Sigmoid colon (tissue), 7 donors: ENCODE measurements around the gene RAET1L. TPM values are rescaled to one million over a fixed set of nuclear protein-coding genes. Genes with fewer than 3 reads are reported as not detected.
"Not testable (repeated sequence)": the region's sequence is repeated elsewhere in the genome, so short reads cannot be mapped to it uniquely, and the experiment has no call there.

ENCODE experiments used
- DNase-seq: peaks from one replicate; pipeline ENCODE4 v3.0.0-alpha.2; 2019
- H3K27ac ChIP-seq, 4 donors: fragments of 200-600 bp; sonication (generic); one replicate each; pipeline ENCODE4 v1.5.1; 2016 to 2019; ENCODE audit warnings: mild to moderate bottlenecking in 1 of 4
- H3K27me3 ChIP-seq, 3 donors: fragments of 200-600 bp; sonication (generic); one replicate each; pipeline ENCODE4 v1.5.1; 2019; ENCODE audit warnings: mild to moderate bottlenecking in 1 of 3
- H3K36me3 ChIP-seq, 4 donors: fragments of 200-600 bp; sonication (generic); one replicate each; pipeline ENCODE4 v1.5.1; 2016 to 2019
- H3K4me1 ChIP-seq, 4 donors: fragments of 200-600 bp; sonication (generic); one replicate each; pipeline ENCODE4 v1.5.1; 2017 to 2019
- H3K4me3 ChIP-seq, 4 donors: fragments of 200-600 bp; sonication (generic); one replicate each; pipeline ENCODE4 v1.5.1; 2017 to 2019; ENCODE audit warnings: mild to moderate bottlenecking in 2 of 4, moderate library complexity in 1 of 4
- H3K9me3 ChIP-seq, 4 donors: fragments of 200-600 bp in 3 of 4; sonication (generic) in 3 of 4; one replicate each; pipeline versions ENCODE4 v1.5.1 to v1.6.1; 2013 to 2019
- EP300 ChIP-seq, 4 donors: sonication (generic); formaldehyde crosslinking; IDR thresholded peaks; one replicate each; pipeline ENCODE4 v1.6.1; 2017; ENCODE audit warnings: antibody characterized with exemption in 4 of 4
- POLR2A ChIP-seq, 2 donors: fragments of 450-650 bp; IDR thresholded peaks; one replicate each; pipeline ENCODE4 v1.6.1; 2016; ENCODE audit warnings: antibody characterized with exemption in 2 of 2, mild to moderate bottlenecking in 2 of 2, moderate library complexity in 2 of 2
- POLR2AphosphoS5 ChIP-seq, 4 donors: sonication (generic); formaldehyde crosslinking; IDR thresholded peaks; one replicate each; pipeline ENCODE4 v1.6.1; 2017; ENCODE audit warnings: antibody characterized with exemption in 4 of 4
- WGBS, 2 donors: extraction: QIAGEN DNeasy Blood & Tissue Kit; methylation state at CpG; one replicate each; pipeline ENCODE4 v1.1.7; 2013; 5-methylcytosine and 5-hydroxymethylcytosine counted together
- intact Hi-C: fragments of 100-400 bp; cut with DNase I; formaldehyde crosslinking; loops from one replicate; pipeline ENCODE4 v1.15.1; 2023
- polyA plus RNA-seq, 3 donors: library from polyadenylated mRNA; stranded (reverse); fragments of 200-250 nt; gene quantifications; one replicate each; pipeline ENCODE4 v1.2.3, GENCODE V29; 2013
- total RNA-seq, 4 donors: library from RNA; depleted of rRNA; stranded (reverse); fragments of >200 nt; gene quantifications; one replicate each; pipeline ENCODE4 v1.1.0, GENCODE V29; 2016
- TF ChIP-seq, protein P1 (sequence below), 4 experiments: fragments of 450-650 bp in 3 of 4; fragments of 200-600 bp in 1 of 4; IDR thresholded peaks; one replicate each; pipeline ENCODE4 v1.5.1; 2016 to 2019; ENCODE audit warnings: antibody characterized with exemption in 4 of 4, mild to moderate bottlenecking in 3 of 4, moderate library complexity in 2 of 4
- donor health status: healthy with polysubstance abuse.
- donor health status: Bipolar disorder and iron deficiency.
- donor health status: healthy.

The RAET1L gene
- total and polyA plus RNA-seq, 7 donors = not detected

DNA sequence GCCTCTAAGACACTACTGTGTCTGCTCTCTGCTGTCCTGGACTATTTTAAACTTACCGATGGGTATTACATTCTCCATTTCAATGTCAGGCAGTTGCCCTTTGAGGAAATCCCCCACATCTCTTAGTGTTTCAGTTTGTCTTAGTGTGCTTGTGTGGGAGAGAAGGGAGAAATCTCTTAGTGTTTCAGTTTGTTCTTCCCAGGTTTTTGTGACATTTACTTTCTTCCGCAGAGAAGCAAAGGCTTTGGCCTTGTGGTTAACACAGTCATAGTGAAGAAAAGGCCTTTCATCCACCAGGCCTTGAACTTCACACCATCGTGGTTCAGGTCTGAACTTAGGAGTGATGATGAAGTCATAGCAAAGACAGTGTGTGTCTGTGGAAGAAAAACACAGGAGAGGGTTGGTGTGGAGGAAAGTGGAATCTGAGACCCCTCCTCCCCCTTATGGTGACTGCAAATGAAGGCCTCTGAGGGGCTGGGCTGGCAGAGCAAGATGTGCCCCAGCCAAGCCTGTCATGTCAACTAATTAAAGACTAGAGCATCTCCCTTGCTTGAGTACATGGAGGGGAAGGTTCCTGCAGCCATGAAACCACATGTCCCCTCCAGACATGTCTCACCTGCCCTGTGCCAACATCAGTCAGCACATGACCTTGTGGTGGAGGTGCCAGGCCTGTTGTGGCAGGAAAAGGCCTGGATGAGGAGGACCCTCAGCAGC lies 23.9 kb downstream of the RAET1L start:
- Histone ChIP-seq H3K27ac (no peak overlapping the region), H3K4me1 (peaks cover 0 to 17% (median 15%) of the 10 kb centered on the region in 4 donors), H3K36me3 (no peaks in the 10 kb centered on the region), H3K27me3 (peaks cover 3 to 91% (median 65%) of the 10 kb centered on the region in 3 donors), H3K9me3 (no peaks in the 10 kb centered on the region), H3K4me3 (no peak overlapping the region)
- no peak for TF ChIP-seq POLR2AphosphoS5 (IDR thresholded peaks at IDR 0.05)
- TF ChIP-seq EP300 (IDR thresholded peaks at IDR 0.05) = no peak
- TF ChIP-seq, protein P1, sequence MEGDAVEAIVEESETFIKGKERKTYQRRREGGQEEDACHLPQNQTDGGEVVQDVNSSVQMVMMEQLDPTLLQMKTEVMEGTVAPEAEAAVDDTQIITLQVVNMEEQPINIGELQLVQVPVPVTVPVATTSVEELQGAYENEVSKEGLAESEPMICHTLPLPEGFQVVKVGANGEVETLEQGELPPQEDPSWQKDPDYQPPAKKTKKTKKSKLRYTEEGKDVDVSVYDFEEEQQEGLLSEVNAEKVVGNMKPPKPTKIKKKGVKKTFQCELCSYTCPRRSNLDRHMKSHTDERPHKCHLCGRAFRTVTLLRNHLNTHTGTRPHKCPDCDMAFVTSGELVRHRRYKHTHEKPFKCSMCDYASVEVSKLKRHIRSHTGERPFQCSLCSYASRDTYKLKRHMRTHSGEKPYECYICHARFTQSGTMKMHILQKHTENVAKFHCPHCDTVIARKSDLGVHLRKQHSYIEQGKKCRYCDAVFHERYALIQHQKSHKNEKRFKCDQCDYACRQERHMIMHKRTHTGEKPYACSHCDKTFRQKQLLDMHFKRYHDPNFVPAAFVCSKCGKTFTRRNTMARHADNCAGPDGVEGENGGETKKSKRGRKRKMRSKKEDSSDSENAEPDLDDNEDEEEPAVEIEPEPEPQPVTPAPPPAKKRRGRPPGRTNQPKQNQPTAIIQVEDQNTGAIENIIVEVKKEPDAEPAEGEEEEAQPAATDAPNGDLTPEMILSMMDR (IDR thresholded peaks at IDR 0.05) = no peak
- no peak for TF ChIP-seq POLR2A (IDR thresholded peaks at IDR 0.05)
- no peak for DNase-seq
- intact Hi-C loops = no loop called here
- 63 to 83% methylated on average over 3 of the region's 3 CpGs for WGBS, 2 donors

DNA sequence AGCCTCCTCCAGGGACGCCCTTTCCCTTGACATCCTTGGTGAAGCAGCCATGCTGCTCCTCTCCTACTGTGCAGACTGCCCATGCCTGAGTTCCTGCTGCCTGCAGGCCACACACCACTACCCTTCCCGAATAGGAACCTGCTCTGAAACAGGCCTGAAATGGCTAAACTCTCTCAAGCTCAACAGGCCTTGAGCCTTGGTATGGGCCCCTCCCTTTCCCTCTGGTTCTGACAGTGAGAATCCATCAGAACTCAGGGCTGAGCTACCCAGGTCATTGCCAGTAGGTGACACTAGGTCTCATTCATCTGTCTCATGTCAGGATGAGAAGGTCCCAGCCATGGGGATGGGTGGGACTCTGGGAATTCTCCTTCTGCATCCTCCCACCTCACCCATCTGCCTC lies 25.7 kb downstream of the RAET1L start:
- intact Hi-C loops = no loop called here
- Histone ChIP-seq H3K4me1 (peaks cover 0 to 6% (median 4%) of the 10 kb centered on the region in 4 donors), H3K27me3 (peaks cover 18 to 91% (median 83%) of the 10 kb centered on the region in 3 donors), H3K36me3 (no peaks in the 10 kb centered on the region), H3K4me3 (no peak overlapping the region), H3K27ac (no peak overlapping the region), H3K9me3 (no peaks in the 10 kb centered on the region)
- no peak for TF ChIP-seq POLR2A (IDR thresholded peaks at IDR 0.05)
- WGBS, 2 donors = 74 to 96% methylated on average over 2 of the region's 2 CpGs
- no peak for DNase-seq

DNA sequence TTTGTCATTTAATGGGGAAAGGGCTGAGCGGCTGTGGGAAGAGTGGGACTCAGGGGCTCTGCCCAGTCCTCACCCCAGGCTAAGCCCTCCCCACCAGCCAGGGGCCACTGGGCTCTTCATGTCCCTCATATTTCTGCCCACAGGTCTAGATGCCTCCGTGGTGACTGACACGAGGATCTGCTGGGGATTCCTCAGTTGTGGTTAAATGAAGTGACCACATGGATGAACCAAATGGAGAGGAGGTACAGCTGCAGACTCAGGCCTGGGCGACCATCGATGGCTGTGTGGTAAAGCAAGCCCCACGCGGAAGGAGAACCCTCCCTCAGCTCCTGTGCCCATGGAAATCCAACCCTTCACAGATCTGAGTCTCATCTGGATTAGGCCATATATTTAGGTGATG lies 29.4 kb downstream of the RAET1L start:
- DNase-seq = no peak
- Histone ChIP-seq H3K36me3 (no peaks in the 10 kb centered on the region), H3K4me1 (peaks cover 0 to 3% (median 2%) of the 10 kb centered on the region in 4 donors), H3K27ac (no peak overlapping the region), H3K27me3 (peaks cover 30 to 94% (median 75%) of the 10 kb centered on the region in 3 donors), H3K9me3 (no peaks in the 10 kb centered on the region), H3K4me3 (no peak overlapping the region)
- intact Hi-C loops = no loop called here
- TF ChIP-seq POLR2AphosphoS5 (IDR thresholded peaks at IDR 0.05) (no peak), EP300 (IDR thresholded peaks at IDR 0.05) (no peak), POLR2A (IDR thresholded peaks at IDR 0.05) (no peak)
- TF ChIP-seq, protein P1 (IDR thresholded peaks at IDR 0.05) = no peak
- WGBS, 2 donors = 90 to 91% methylated on average over 7 of the region's 7 CpGs

DNA sequence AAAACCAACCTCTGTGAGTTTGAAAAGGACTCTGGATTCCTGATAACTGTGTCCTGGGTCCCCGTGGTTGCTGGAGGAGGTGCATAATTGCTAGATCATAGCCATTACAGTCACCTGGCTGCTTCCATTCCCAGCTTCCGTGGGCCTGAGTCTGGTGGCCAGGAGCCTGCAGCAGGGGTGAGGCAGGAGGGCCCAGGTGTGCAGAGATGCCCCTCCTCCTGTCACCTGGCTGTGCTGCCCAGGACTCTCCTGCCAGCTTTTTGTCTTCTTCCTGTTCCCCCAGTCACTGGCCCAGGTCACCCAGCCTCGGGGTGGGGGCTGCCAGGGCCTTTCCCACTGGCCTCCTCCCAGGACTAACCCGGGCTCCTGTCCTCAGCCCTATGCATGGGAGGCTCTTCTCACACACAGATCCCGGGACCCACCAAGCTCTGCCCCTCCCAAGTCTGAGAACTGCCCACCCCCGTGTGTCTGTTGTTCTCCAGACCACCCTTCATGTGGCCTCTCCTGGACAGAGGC lies 30.0 kb downstream of the RAET1L start:
- DNase-seq = no peak
- Histone ChIP-seq H3K4me3 (no peak overlapping the region), H3K9me3 (no peaks in the 10 kb centered on the region), H3K4me1 (peaks cover 0 to 10% (median 9%) of the 10 kb centered on the region in 4 donors), H3K27me3 (peaks cover 37 to 95% (median 77%) of the 10 kb centered on the region in 3 donors), H3K36me3 (no peaks in the 10 kb centered on the region), H3K27ac (no peak overlapping the region)
- TF ChIP-seq POLR2AphosphoS5 (IDR thresholded peaks at IDR 0.05) (no peak), POLR2A (IDR thresholded peaks at IDR 0.05) (no peak), EP300 (IDR thresholded peaks at IDR 0.05) (no peak)
- TF ChIP-seq, protein P1 (IDR thresholded peaks at IDR 0.05) = no peak
- 52 to 78% methylated on average over 6 of the region's 6 CpGs for WGBS, 2 donors
- intact Hi-C loops = no loop called here

DNA sequence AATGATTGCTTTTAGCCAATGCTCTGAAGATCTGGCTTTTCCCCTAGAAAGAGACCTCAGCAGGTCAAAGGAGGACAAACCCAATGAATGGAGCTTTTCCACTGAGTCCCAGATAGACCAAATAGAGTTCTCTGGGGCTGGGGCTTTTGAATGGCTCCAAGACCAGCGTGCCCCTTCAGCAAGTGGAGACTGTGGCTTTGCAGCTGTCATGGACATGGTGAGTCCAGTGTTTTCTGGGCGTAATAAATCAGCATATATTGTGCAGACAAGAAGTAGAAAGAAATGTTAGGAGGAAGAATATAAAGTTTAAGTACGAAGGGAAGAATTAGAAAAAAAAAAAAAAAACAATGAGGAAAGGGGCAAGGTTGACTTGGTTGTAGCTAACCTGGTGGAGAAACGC lies 33.5 kb downstream of the RAET1L start:
- 37 to 44% methylated on average over 4 of the region's 4 CpGs for WGBS, 2 donors

DNA sequence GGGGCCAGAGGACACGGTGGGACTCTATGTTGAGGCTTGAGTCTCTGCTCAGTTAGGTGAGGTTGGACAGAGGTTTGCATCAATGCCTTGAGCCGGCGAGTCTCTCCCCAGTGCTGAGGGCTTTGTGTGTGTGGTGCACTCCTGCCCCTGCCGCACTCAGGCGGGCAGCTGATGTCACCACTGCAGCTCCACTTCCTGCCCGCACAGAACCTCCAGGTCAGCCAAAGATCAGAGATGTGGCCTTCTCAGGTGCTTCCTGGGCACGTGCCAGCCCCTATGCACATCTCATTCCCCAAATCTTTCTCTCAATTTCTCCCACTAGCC lies 33.9 kb downstream of the RAET1L start:
- peaks cover 0 to 16% (median 15%) of the 10 kb centered on the region in 4 donors for H3K4me1 ChIP-seq
- WGBS, 2 donors = 1 to 2% methylated on average over 7 of the region's 7 CpGs
- H3K27ac ChIP-seq, H3K36me3 ChIP-seq, DNase-seq, intact Hi-C loops, H3K4me3 ChIP-seq: not testable (repeated sequence)
- H3K9me3 ChIP-seq = peaks cover 0 to 21% (median 5%) of the 10 kb centered on the region in 4 donors
- H3K27me3 ChIP-seq = peaks cover 61 to 100% (median 91%) of the 10 kb centered on the region in 3 donors

More for the DNA sequence above, 33.5 kb downstream of the RAET1L start:
- Histone ChIP-seq H3K27ac (no peak overlapping the region), H3K4me1 (peaks cover 0 to 16% (median 15%) of the 10 kb centered on the region in 4 donors), H3K4me3 (no peak overlapping the region), H3K27me3 (peaks cover 61 to 99% (median 87%) of the 10 kb centered on the region in 3 donors), H3K9me3 (peaks cover 0 to 21% (median 5%) of the 10 kb centered on the region in 4 donors), H3K36me3 (no peaks in the 10 kb centered on the region)
- DNase-seq = no peak
- TF ChIP-seq, protein P1 (IDR thresholded peaks at IDR 0.05) = no peak
- TF ChIP-seq POLR2A (IDR thresholded peaks at IDR 0.05) (no peak), POLR2AphosphoS5 (IDR thresholded peaks at IDR 0.05) (no peak), EP300 (IDR thresholded peaks at IDR 0.05) (no peak)
- intact Hi-C loops = no loop called here
